Gastrocnemius medialis (tissue), 4 donors: ENCODE measurements around the gene ZNF333.

Source experiments
- CTCF ChIP-seq, 5 experiments: fragments of 450-650 bp in 3 of 5; fragments of 200-600 bp in 2 of 5; sonication (generic) in 2 of 5; IDR thresholded peaks in 4 of 5; conservative IDR thresholded peaks in 1 of 5; 1 replicate in 4 of 5; 2 replicates in 1 of 5; pipeline ENCODE4 v1.5.1; 2016 to 2019; ENCODE audit warnings: antibody characterized with exemption in 5 of 5, mild to moderate bottlenecking in 3 of 5, moderate library complexity in 3 of 5
- POLR2A ChIP-seq, 2 donors: fragments of 450-650 bp; IDR thresholded peaks; one replicate each; pipeline ENCODE4 v1.6.1; 2017; ENCODE audit warnings: antibody characterized with exemption in 2 of 2, mild to moderate bottlenecking in 2 of 2, moderate library complexity in 2 of 2

- TF ChIP-seq CTCF (IDR thresholded peaks at IDR 0.05 in 4 of 5, conservative IDR thresholded peaks at IDR 0.05 in 1 of 5): no peak
- TF ChIP-seq POLR2A (IDR thresholded peaks at IDR 0.05): no peak
Observed at GRCh38 chr19:14670408-14670807, 19.4 kb upstream of the ZNF333 start.
